ENCODE results near the gene EXOC6.

Gene EXOC6

GRCh38 chr10:92832998-92833650 lies 15.2 kb upstream of the EXOC6 start:
- DNase-seq = peak; percentile 70

DNA sequence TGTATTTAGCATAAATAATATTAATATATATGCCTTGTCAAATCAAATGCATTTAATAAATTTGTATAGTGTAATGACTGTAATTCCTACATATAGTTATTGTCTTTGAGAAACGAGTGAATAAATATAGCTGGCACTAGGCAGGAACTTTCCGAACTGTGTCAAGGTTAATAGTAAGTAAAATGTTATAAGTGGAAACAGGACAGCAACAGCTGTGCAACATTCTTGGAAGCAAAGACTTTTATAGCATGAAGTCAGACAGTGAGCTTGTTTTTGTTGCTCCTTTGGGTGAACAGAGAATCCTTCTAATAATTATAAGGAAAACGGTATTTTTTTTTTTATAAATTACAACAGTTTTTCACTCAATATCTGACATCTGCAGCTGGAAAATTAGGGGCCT lies 14.0 kb upstream of the EXOC6 start:
- DNase-seq = no peak

GRCh38 chr10:92834986-92835385 lies 13.3 kb upstream of the EXOC6 start:
- no peak for DNase-seq

DNA sequence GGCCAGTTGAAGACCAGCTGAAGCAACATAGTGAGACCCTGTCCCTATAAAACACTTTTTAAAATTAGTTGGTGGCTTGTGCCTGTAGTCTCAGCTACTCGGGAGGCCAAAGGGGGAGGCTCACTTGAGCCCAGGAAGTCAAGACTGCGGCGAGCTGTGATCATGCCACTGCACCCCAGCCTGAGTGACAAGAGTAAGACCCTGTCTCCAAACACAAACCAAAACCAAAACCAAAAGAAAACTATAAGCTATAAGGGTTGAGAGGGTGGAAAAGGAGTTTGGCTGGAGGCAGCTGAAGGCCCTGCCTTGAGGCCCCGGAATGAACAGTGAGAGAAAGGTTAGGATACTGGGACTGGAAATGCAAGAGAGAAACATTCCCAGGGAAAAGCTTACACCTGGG lies 10.9 kb upstream of the EXOC6 start:
- no peak for DNase-seq

DNA sequence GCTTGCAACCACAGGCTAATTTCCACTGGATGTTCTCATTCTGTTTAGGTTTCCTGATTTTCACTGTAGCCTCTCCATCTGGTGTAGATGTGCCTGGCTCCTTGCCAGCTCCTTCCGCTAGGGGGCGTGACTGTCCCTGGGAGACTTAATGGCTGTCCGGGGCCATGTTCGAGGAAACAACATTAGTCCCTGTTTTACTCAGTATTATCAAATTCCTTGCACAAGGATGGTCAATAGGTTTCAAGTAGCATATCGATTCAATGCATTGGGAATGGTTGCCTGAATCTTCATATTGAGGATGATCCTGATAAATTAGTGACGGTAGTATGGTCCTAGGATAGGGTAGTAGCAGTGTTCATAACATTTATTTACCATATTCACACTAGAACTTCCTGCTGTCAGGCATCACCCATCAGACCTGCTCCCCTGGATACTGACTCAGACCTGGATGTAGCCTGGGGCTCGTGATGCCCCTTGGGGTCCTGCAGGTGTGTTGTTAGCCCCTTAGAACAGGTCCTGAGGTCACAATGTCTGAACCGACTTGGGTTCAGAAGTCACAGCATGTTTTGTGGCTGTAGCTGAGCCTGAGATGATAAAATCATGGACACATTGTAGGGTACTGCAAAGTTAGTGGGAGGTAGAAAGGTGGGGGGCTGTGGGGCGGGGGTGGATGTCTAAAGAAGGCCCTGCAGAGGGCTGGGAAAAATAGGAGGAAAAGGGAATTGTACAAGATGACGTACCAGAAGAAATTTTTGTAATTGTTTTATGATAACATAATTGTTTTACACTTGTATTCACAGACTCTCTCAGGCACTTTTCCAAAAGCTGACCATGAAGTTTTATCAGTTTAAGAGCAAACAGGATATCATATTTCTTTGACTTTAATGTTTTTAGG lies 8.9 kb upstream of the EXOC6 start:
- DNase-seq = peak; percentile 79

DNA sequence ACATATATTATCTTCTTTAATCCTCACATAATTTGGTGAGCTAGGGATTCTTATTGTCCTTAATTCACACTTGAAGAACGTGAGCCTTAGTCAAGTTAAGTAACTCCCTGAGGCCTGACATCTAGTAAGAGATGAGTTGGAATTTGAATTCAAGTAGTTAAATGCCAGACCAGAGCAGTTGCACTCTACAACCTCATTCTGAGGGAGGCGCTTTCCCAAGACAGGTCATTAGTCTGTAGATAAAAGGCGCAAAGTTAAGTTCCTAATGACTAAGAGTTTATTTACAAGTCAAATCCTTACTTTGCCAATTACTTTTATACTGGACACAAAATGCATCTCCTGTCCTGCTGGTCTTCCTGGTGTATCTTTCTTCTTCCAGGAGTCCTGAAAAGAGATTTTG lies 3.6 kb upstream of the EXOC6 start:
- peak; percentile 69 for DNase-seq

DNA sequence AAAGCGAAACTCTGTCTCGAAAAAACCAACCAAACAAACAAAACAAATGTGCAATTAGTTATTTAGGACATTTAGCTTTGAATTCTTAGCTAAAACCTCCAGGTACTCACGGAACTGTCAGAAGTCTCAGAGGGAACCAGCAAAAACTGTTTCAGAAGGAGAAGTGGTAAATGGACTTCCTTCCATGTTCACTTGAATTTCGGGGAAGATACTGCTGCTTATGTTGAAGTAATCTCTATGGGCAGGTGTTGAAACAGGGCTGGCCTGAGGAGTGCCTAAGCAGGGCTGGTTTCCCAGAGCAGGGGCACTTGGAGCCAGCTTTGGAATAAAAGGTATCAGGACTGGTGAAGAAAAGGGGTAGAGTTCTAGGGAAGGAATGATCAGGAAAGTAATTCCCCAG lies 2.4 kb upstream of the EXOC6 start:
- DNase-seq = peak; percentile 68

DNA sequence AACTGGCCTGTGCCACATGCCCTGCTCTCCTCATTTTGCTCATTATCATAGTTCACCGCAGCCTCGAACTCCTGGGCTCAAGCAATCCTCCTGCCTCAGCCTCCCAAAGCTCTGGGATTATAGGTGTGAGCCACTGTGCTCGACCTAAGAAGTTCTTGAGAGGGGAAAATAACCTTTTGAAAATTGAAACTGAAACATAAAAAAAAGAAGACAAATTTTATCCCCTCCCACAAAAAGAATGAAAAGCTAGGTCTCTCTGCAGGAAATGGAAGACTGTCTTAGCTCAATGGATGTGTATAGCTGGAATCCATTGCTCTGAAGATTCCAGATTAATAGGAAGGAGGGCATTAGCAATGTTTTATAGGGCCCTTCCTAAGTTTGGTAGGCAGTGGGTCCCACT lies 2.0 kb upstream of the EXOC6 start:
- no peak for DNase-seq

- no peak for DNase-seq
Observed at GRCh38 chr10:92846854-92847201, 1.5 kb upstream of the EXOC6 start.

- DNase-seq = peak; percentile 43
Observed at GRCh38 chr10:92847202-92847864, 987 bp upstream of the EXOC6 start.

- no peak for DNase-seq
Observed at GRCh38 chr10:92848037-92848440, 281 bp upstream of the EXOC6 start.

- peak; percentile 72 for DNase-seq
Observed at GRCh38 chr10:92849234-92849525, 860 bp downstream of the EXOC6 start.

GRCh38 chr10:92849576-92850090 lies 1.3 kb downstream of the EXOC6 start:
- DNase-seq = peak; percentile 20

DNA sequence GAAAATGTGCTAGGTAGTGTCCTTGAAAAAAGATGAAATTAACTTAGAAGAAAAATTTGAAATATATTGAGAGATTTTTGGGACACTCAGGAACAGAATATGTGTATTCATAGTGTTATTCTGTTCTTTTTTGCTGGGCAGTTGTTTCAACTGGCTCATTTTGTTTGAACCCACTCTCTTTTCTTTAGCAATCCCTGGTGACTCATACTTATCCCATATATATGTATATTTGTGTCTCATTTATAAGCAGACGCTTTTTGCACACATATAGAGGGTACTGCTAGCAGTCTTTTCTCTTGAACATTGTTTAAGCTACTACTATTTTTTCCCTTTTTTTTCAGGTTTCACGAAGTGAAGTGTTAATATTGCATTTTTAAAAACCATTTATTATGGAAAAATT lies 1.9 kb downstream of the EXOC6 start:
- peak; percentile 21 for DNase-seq

DNA sequence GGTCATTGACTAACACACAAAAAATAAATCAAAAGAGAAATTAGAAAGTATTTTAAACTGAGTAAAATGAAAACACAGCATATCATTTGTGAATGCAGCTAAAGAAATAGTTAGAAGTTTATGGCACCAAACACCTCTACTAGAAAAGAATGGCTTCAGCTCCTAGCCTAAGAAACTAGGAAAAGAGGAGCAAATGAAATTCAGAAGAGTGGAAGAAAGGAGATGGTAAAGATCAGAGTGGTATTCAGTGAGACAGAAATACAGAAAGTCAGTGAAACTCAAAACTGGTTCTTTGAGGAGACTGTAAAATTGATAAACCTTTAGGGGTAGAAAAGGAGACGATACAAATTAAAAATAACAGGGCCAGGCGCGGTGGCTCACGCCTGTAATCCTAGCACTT lies 2.7 kb downstream of the EXOC6 start:
- no peak for DNase-seq

- no peak for DNase-seq
Observed at GRCh38 chr10:92855560-92855959, 7.2 kb downstream of the EXOC6 start.

DNA sequence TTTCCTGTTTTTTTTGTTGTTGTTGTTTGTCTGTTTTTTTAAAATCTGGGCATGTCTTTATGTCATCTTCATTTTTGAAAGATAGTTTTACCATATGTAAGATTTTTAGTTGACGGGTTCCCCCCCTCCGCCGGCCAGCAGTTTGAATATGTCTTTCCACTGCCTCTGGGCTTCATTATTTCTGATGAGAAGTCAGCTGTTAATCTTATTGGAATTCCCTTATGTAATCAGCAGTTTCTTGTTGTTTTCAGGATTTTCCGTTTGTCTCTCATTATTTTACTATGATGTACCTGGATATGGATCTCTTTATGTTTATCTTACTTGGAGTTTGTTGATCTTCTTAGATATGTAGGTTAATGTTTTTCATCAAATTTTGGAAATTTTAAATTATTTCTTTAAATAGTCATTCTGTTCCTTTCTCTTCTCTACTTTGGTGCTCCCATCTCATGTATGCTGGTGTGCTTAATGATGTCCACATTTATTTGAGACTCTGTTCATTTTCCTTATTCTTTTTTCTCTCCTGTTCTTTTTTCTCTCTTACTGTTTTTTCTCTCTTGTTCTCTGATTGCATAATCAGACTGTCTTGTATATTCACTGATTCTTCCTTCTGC lies 9.7 kb downstream of the EXOC6 start:
- no peak for DNase-seq

GRCh38 chr10:92867235-92867634 lies 18.9 kb downstream of the EXOC6 start:
- DNase-seq = no peak

- DNase-seq = peak; percentile 47
Observed at GRCh38 chr10:92868036-92868435, 19.7 kb downstream of the EXOC6 start.

DNA sequence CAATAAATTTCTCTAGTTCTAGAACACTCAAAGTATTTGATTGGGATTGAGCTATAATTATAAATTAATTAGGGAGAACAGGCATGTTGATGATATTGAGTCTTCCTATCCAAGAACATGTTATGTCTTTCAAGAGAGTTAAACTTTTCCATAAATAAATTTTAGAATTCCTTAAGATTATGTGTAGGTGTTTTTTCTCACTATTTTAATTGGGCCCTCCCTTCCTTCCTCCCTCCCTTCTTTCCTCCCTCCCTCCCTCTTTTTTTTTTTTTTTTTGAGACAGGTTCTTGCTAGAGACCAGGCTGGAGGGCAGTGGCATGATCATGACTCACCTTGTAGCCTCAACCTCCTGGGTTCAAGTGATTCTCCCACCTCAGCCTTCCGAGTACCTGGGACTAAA lies 20.2 kb downstream of the EXOC6 start:
- DNase-seq = no peak

- no peak for DNase-seq
Observed at GRCh38 chr10:92873029-92873428, 24.7 kb downstream of the EXOC6 start.

- DNase-seq = no peak
Observed at GRCh38 chr10:92876509-92877036, 28.3 kb downstream of the EXOC6 start.

DNA sequence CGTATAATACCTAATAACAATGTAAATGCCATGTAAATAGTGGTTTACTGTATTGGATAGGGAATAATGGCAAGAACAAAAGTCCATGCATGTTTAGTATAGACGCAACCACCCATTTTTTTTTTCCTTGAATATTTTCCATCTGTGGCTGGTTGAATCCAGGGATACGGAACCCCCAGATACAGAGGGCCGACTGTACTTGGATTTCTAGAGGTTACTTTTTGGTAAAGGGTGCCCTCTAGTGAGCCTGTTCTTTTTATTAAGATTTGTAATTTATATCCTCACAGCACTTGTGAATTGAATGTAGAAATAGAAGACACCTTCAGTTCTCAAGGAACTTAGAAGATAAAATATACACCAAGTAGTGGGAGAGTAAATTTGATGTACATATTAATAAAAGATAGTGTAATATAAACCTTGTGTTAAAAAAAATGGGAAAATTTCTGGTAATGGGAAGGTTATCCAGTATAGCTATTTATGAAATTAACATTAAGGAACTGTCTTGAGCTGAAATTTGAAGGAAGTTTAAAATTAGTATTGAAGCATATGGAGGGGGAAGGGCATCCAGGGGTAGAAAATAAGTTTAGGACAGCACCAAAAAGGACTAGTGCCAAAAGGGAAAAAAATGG lies 32.0 kb downstream of the EXOC6 start:
- DNase-seq = peak; percentile 83
